NCI-H2171 (cell line): ENCODE data around the gene ADCY7.

Experiments used
- DNase-seq: peaks from one replicate; lab custom pipeline; 2025; lab: John Stamatoyannopoulos, UW

Gene ADCY7

GRCh38 chr16:50248845-50249244 lies 17.5 kb upstream of the ADCY7 start:
- DNase-seq: no peak

- no peak for DNase-seq
Observed at GRCh38 chr16:50251375-50252081, 14.8 kb upstream of the ADCY7 start.

GRCh38 chr16:50252082-50252611 lies 14.2 kb upstream of the ADCY7 start:
- no peak for DNase-seq

GRCh38 chr16:50252874-50253513 lies 13.4 kb upstream of the ADCY7 start:
- no peak for DNase-seq

GRCh38 chr16:50253514-50253910 lies 12.8 kb upstream of the ADCY7 start:
- no peak for DNase-seq

GRCh38 chr16:50254072-50254471 lies 12.3 kb upstream of the ADCY7 start:
- DNase-seq: no peak

- DNase-seq: no peak
Observed at GRCh38 chr16:50255538-50255937, 10.8 kb upstream of the ADCY7 start.

- no peak for DNase-seq
Observed at GRCh38 chr16:50256604-50257003, 9.7 kb upstream of the ADCY7 start.

- DNase-seq: no peak
Observed at GRCh38 chr16:50257876-50258275, 8.5 kb upstream of the ADCY7 start.

- DNase-seq: peak; percentile 59
Observed at GRCh38 chr16:50259334-50260205, 6.8 kb upstream of the ADCY7 start.

GRCh38 chr16:50260206-50261159 lies 5.9 kb upstream of the ADCY7 start:
- no peak for DNase-seq

- DNase-seq: no peak
Observed at GRCh38 chr16:50261160-50261706, 5.1 kb upstream of the ADCY7 start.

GRCh38 chr16:50261707-50262235 lies 4.6 kb upstream of the ADCY7 start:
- no peak for DNase-seq

GRCh38 chr16:50263060-50263909 lies 3.1 kb upstream of the ADCY7 start:
- DNase-seq: no peak

GRCh38 chr16:50263940-50264929 lies 2.1 kb upstream of the ADCY7 start:
- DNase-seq: no peak

GRCh38 chr16:50265260-50265659 lies 1.1 kb upstream of the ADCY7 start:
- DNase-seq: peak; percentile 52

- no peak for DNase-seq
Observed at GRCh38 chr16:50265716-50266336, 525 bp upstream of the ADCY7 start.

GRCh38 chr16:50267151-50267631 lies 840 bp downstream of the ADCY7 start:
- peak; percentile 50 for DNase-seq
